ENCODE data around the gene SAFB2.

SAFB2 gene

DNA sequence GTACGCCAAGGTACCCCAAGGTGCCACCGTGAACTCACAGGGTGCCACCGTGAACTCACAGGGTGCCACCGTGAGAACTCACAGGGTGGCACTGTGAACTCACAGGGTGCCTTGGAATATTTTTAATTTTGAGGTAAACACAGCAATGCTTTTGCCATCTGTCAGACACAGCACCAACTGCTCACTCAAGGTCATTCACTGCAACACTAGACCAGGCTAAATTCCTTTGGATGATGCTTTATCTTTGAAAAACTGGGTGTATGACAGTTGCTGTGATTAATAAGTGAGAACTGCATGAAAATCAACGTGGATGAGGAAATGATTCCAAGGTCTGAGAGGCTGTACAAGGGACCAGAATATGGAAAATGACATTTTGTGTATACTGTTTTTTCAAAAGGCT, 18.9 kb downstream of the SAFB2 start:
- no peak overlapping the region for H3K4me3 ChIP-seq (ENCODE audit: low read depth, low read length)
- no peak for DNase-seq (ENCODE audit: low read depth, low spot score)
- TF ChIP-seq, protein P1, sequence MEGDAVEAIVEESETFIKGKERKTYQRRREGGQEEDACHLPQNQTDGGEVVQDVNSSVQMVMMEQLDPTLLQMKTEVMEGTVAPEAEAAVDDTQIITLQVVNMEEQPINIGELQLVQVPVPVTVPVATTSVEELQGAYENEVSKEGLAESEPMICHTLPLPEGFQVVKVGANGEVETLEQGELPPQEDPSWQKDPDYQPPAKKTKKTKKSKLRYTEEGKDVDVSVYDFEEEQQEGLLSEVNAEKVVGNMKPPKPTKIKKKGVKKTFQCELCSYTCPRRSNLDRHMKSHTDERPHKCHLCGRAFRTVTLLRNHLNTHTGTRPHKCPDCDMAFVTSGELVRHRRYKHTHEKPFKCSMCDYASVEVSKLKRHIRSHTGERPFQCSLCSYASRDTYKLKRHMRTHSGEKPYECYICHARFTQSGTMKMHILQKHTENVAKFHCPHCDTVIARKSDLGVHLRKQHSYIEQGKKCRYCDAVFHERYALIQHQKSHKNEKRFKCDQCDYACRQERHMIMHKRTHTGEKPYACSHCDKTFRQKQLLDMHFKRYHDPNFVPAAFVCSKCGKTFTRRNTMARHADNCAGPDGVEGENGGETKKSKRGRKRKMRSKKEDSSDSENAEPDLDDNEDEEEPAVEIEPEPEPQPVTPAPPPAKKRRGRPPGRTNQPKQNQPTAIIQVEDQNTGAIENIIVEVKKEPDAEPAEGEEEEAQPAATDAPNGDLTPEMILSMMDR (IDR thresholded peaks at IDR 0.05; ENCODE audit: low read depth, low read length) = no peak
- in situ Hi-C loops (cut with HindIII; ENCODE audit: low sequenced_read_pairs) = no loop called here

DNA sequence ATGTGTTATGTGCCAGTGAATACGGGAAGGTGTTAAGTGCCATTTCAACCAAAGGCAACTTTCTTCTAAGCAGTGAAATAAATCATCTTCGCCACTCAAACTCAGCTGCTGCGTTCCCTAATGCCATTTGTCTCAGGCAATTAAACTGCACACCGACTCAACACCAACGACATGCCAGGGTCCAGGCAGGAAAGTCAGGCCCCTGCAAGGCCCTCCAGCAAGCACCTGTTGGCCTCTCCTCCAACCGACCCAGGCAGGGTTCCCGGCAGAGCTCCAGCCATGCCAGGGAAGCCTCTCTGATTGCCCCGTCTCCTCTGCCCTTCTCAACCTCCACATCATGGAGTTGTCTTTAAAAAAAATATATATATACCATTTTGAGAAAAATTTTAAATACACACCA, 21.8 kb downstream of the SAFB2 start:
- in situ Hi-C loops (cut with HindIII; ENCODE audit: low sequenced_read_pairs) = no loop called here
- H3K4me3 ChIP-seq (ENCODE audit: low read depth, low read length) = no peak overlapping the region
- TF ChIP-seq, protein P1 (IDR thresholded peaks at IDR 0.05; ENCODE audit: low read depth, low read length) = no peak
- DNase-seq (ENCODE audit: low read depth, low spot score) = no peak

DNA sequence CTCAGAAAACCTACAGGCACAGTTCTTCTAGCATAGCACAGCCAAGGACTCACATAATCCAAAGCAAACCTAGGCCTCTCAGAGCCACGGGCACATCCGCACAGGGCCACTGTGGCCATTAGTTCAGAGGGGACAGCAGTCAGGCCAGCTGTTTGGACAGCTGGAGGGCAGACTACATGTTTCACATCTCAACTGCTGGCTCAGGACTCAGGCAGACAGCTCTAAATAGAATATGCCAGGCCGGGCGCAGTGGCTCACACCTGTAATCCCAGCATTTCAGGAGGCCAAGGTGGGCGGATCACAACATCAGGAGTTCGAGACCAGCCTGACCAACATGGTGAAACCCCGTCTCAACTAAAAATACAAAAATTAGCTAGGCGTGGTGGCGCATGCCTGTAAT, 26.8 kb downstream of the SAFB2 start:
- TF ChIP-seq, protein P1 (IDR thresholded peaks at IDR 0.05; ENCODE audit: low read depth, low read length) = no peak
- in situ Hi-C loops (cut with HindIII; ENCODE audit: low sequenced_read_pairs) = no loop called here
- no peak for DNase-seq (ENCODE audit: low read depth, low spot score)
- no peak overlapping the region for H3K4me3 ChIP-seq (ENCODE audit: low read depth, low read length)

DNA sequence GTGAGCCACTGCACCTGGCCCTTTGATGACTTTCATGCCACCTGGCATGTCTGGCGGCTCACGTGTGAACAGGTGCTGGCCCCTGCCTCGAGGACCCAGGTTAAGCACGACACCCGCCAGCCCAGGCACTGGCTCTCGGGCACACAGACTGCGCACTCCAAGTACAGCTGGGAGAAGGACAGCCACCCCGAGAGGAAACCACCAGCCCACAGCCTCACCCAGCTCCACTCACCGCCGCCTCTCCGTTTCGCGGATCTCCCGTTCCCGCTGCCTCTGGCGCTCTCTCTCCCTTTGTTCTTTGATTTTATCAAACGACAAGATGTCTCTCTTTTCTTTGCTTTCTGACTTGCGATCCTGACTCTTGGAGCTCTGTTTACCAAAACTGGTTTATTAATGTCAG, 27.4 kb downstream of the SAFB2 start:
- in situ Hi-C loops (cut with HindIII; ENCODE audit: low sequenced_read_pairs) = no loop called here
- DNase-seq (ENCODE audit: low read depth, low spot score) = no peak
- TF ChIP-seq, protein P1 (IDR thresholded peaks at IDR 0.05; ENCODE audit: low read depth, low read length) = no peak
- H3K4me3 ChIP-seq (ENCODE audit: low read depth, low read length) = no peak overlapping the region

DNA sequence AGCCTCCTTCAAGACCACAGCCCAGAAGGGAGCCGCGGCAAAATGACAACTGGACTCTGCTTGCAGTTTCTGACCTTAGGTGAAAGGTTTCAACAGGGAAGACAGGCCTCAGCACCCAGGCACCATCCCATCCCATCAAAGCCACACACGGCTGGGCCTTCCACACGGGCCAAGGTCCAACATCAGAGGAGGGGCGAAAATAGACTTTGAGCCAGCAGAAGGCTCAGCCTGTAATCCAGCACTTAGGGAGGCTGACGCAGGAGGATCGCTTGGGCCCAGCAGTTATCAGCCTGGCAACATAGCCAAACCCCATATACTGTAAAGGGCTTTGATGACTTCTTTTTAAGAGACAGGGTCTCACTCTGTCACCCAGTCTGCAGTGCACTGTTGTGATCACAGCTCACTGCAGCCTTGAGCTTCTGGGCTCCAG, 28.0 kb downstream of the SAFB2 start:
- in situ Hi-C loops (cut with HindIII; ENCODE audit: low sequenced_read_pairs) = no loop called here
- DNase-seq (ENCODE audit: low read depth, low spot score) = no peak
- TF ChIP-seq, protein P1 (IDR thresholded peaks at IDR 0.05; ENCODE audit: low read depth, low read length) = no peak
- H3K4me3 ChIP-seq (ENCODE audit: low read depth, low read length) = no peak overlapping the region

DNA sequence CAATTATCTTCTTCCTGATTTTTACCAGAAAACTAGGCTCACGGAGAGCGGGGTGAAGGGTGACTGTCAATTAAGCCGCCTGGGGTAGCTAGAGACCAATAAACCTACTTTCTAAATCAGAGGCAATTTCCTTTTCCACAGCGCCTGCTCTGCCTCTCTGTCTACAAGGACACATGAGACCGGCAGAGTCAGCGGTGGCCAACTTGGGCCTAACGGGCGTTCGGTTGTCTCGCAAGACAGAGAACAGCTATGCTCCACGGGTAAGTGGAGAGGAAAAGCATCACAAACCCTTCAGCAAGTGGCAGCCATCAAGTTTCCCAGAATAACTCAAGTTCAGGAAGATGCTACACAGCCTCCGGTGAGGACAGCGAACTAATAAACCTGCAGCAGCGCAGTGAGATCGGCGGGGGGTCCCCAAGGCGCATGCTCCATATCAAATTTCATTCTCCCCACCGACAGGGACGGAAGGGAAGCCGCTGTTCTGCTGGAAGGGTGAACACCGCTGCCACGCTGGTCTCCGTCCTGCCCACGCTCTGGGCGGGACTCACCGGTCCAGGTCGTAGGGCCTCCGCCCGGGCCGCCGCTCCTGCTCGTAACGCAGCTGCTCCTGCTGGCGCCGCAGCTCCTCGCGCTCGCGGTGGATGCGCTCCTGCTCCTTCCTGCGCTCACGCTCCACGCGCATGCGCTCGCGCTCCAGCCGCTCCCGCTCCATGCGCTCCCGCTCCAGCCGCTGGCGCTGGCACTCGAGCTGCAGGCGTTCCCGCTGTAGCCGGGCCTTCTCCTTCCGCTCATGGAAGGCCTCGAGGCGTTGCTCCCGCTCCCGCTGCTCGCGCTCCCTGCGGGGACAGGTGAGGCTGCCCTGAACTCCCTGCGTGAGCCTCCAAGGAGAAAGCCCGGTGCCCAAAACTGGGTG, 29.0 kb downstream of the SAFB2 start:
- no peak overlapping the region for H3K4me3 ChIP-seq (ENCODE audit: low read depth, low read length)
- in situ Hi-C loops (cut with HindIII; ENCODE audit: low sequenced_read_pairs) = no loop called here
- TF ChIP-seq, protein P1 (IDR thresholded peaks at IDR 0.05; ENCODE audit: low read depth, low read length) = no peak
- DNase-seq (ENCODE audit: low read depth, low spot score) = no peak

Measured in astrocyte of the spinal cord (primary cell).